ENCODE data around the gene PTER. TPM values are rescaled to one million over a fixed set of nuclear protein-coding genes. Genes with fewer than 3 reads are reported as not detected.

The PTER gene
- total RNA-seq, 2 experiments from 2014 or later: 8.2 to 9.7 TPM

- H3K9me3 ChIP-seq (ENCODE audit: control insufficient read depth in 1 of 2, insufficient read depth in 1 of 2, low read length in 2 of 2): no peaks in the 10 kb centered on the region
- no peak for DNase-seq
- H3K27ac Mint-ChIP-seq: no peak overlapping the region
- no peaks in the 10 kb centered on the region for H3K36me3 Mint-ChIP-seq (ENCODE audit: low read depth)
- H3K4me3 ChIP-seq (ENCODE audit: low read length): no peak overlapping the region
- peaks cover 0 to 7% of the 10 kb centered on the region in 2 experiments for H3K27me3 ChIP-seq (ENCODE audit: control insufficient read depth in 1 of 2, insufficient read depth in 2 of 2, low read length in 2 of 2)
- ATAC-seq (ENCODE audit: poor library complexity): no peak
- no peak overlapping the region for H3K4me3 Mint-ChIP-seq
- CTCF ChIA-PET: no interaction called here
- peaks cover 53% of the 10 kb centered on the region for H3K27me3 Mint-ChIP-seq
- no peaks in the 10 kb centered on the region for H3K9me3 Mint-ChIP-seq
- intact Hi-C loops (cut with DNase I, micrococcal nuclease): loop anchor here (2.0 to 10.0 kb wide), 2 partner anchors 639 to 665 kb away; no protein-coding TSS in a partner anchor
- H3K36me3 ChIP-seq (ENCODE audit: insufficient read depth, low read length): no peaks in the 10 kb centered on the region
- H3K4me1 Mint-ChIP-seq (ENCODE audit: low read depth): no peaks in the 10 kb centered on the region
- no peak for TF ChIP-seq CTCF (IDR thresholded peaks at IDR 0.05)
- H3K27ac ChIP-seq (ENCODE audit: low read depth in 1 of 2, low read length in 2 of 2): no peak overlapping the region
- POLR2A ChIA-PET: no interaction called here
- no peaks in the 10 kb centered on the region for H3K4me1 ChIP-seq (ENCODE audit: insufficient read depth, low read length)
Observed at GRCh38 chr10:16544099-16544498, 107.3 kb downstream of the PTER start.

- Histone ChIP-seq H3K27me3 (ENCODE audit: control insufficient read depth in 1 of 2, insufficient read depth in 2 of 2, low read length in 2 of 2) (peaks cover 0 to 7% of the 10 kb centered on the region in 2 experiments), H3K27ac (ENCODE audit: low read depth in 1 of 2, low read length in 2 of 2) (no peak overlapping the region), H3K4me1 (ENCODE audit: insufficient read depth, low read length) (no peaks in the 10 kb centered on the region), H3K4me3 (ENCODE audit: low read length) (no peak overlapping the region), H3K9me3 (ENCODE audit: control insufficient read depth in 1 of 2, insufficient read depth in 1 of 2, low read length in 2 of 2) (no peaks in the 10 kb centered on the region), H3K36me3 (ENCODE audit: insufficient read depth, low read length) (no peaks in the 10 kb centered on the region)
- ATAC-seq (ENCODE audit: poor library complexity) (no peak), DNase-seq (no peak)
- Mint-ChIP-seq H3K27ac (no peak overlapping the region), H3K9me3 (no peaks in the 10 kb centered on the region), H3K4me1 (ENCODE audit: low read depth) (no peaks in the 10 kb centered on the region), H3K36me3 (ENCODE audit: low read depth) (no peaks in the 10 kb centered on the region), H3K27me3 (peaks cover 51% of the 10 kb centered on the region), H3K4me3 (no peak overlapping the region)
- no peak for TF ChIP-seq CTCF (IDR thresholded peaks at IDR 0.05)
- ChIA-PET POLR2A (no interaction called here), CTCF (no interaction called here)
- intact Hi-C loops (cut with DNase I, micrococcal nuclease): loop anchor here (2.0 to 10.0 kb wide), 2 partner anchors 640 to 666 kb away; no protein-coding TSS in a partner anchor
Observed at GRCh38 chr10:16544591-16544990, 107.8 kb downstream of the PTER start.

- no peaks in the 10 kb centered on the region for H3K9me3 ChIP-seq (ENCODE audit: control insufficient read depth in 1 of 2, insufficient read depth in 1 of 2, low read length in 2 of 2)
- Mint-ChIP-seq H3K4me1 (ENCODE audit: low read depth) (no peaks in the 10 kb centered on the region), H3K9me3 (no peaks in the 10 kb centered on the region), H3K27ac (no peak overlapping the region), H3K27me3 (peaks cover 44% of the 10 kb centered on the region), H3K36me3 (ENCODE audit: low read depth) (no peaks in the 10 kb centered on the region), H3K4me3 (no peak overlapping the region)
- H3K27ac ChIP-seq (ENCODE audit: low read depth in 1 of 2, low read length in 2 of 2): no peak overlapping the region
- ATAC-seq (ENCODE audit: poor library complexity): no peak
- POLR2A ChIA-PET: no interaction called here
- TF ChIP-seq CTCF (IDR thresholded peaks at IDR 0.05): peak; percentile 34
- no peak overlapping the region for H3K4me3 ChIP-seq (ENCODE audit: low read length)
- CTCF ChIA-PET: no interaction called here
- no peaks in the 10 kb centered on the region for H3K4me1 ChIP-seq (ENCODE audit: insufficient read depth, low read length)
- intact Hi-C loops (cut with DNase I, micrococcal nuclease): loop anchor here (2.0 to 10.0 kb wide), 2 partner anchors 640 to 666 kb away; no protein-coding TSS in a partner anchor
- H3K36me3 ChIP-seq (ENCODE audit: insufficient read depth, low read length): no peaks in the 10 kb centered on the region
- DNase-seq: peak in 4 of 14 experiments; percentile 3 to 30 (median 24)
- H3K27me3 ChIP-seq (ENCODE audit: control insufficient read depth in 1 of 2, insufficient read depth in 2 of 2, low read length in 2 of 2): peaks cover 0 to 6% of the 10 kb centered on the region in 2 experiments
Observed at GRCh38 chr10:16545116-16545736, 108.4 kb downstream of the PTER start.

Measured in CD4-positive, alpha-beta T cell (primary cell).